ENCODE results near the gene AQP12A.

The AQP12A gene

DNA sequence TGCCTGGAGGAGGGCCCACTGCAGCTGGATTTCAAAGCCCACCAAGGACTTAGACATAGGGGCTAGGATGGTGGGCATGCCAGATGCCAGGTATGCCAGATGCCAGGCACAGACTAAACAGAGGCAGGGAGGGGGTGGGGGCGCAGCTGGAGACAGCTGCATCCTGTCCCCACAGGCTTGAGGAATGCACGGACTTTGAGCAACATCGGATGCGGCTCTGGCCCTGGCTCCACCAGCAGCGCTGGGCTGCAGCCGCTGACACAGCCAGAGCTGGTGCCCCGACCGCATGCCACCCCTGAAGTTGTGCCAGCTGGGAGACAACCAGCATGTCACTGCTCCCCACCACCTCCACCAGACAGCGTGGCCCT lies 39.5 kb downstream of the AQP12A start:
- no peak for DNase-seq (ENCODE audit: low read depth in 1 of 2, low spot score in 1 of 2)
- no peak for TF ChIP-seq JUND (IDR thresholded peaks at IDR 0.05; ENCODE audit: low read depth)
- in situ Hi-C loops (cut with HindIII; ENCODE audit: low pct_unique_long_range_greater_than_20kb, low sequenced_read_pairs) = no loop called here

DNA sequence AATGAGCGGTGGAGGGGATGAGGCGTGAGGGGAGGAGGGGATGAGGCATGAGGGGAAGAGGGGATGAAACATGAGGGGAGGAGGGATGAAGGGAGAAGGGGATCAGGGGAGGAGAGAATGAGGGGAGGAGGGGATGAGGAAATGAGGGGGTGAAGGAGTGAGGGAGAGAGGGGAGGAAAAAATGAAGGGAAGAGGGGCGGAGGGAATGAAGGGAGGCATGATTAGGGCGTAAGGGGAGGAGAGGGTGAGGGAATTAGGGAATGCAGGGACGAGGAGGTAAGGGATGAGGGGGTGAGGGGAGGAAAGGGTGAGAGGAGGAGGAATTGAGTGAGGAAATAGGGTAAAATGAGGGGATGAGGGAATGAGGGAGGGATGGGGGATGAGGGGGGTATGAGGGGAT lies 40.5 kb downstream of the AQP12A start:
- DNase-seq (ENCODE audit: low read depth in 1 of 2, low spot score in 1 of 2) = no peak
- in situ Hi-C loops (cut with HindIII; ENCODE audit: low pct_unique_long_range_greater_than_20kb, low sequenced_read_pairs) = no loop called here
- no peak for TF ChIP-seq JUND (IDR thresholded peaks at IDR 0.05; ENCODE audit: low read depth)

DNA sequence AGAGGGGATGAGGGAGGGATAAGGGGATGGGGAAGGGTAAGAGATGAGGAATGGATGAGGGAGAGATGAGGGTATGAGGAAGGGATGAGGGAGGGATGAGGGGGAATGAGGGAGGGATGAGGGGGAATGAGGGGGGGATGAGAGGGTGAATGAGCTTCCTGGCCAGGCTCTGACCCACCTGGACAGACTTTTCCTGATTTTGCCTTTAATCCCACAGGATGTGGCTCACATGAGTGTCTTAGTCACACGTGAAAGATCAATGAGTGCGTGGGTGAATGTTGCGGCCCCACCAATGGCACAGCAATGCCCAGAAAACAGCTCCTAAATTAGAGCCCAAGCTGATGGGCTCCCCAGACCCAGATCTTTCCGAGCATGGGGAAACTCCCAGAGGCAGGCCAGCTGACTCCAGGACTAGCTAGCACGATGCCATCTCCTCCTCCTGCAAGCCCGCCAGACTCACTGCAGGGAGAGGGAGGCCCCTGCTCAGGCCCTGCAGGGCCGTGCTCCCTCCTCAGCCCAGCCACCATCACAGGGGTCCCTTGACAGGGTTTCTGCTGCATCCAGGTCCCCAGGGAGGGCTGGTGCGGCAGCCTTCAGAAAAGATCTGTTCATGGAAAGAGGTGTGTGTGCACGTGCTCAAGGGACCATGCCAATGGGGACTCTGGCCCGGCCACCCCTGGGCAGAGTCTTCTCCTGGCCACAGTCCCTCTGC lies 41.4 kb downstream of the AQP12A start:
- no peak for TF ChIP-seq JUND (IDR thresholded peaks at IDR 0.05; ENCODE audit: low read depth)
- no peak for DNase-seq (ENCODE audit: low read depth in 1 of 2, low spot score in 1 of 2)
- in situ Hi-C loops (cut with HindIII; ENCODE audit: low pct_unique_long_range_greater_than_20kb, low sequenced_read_pairs) = no loop called here

DNA sequence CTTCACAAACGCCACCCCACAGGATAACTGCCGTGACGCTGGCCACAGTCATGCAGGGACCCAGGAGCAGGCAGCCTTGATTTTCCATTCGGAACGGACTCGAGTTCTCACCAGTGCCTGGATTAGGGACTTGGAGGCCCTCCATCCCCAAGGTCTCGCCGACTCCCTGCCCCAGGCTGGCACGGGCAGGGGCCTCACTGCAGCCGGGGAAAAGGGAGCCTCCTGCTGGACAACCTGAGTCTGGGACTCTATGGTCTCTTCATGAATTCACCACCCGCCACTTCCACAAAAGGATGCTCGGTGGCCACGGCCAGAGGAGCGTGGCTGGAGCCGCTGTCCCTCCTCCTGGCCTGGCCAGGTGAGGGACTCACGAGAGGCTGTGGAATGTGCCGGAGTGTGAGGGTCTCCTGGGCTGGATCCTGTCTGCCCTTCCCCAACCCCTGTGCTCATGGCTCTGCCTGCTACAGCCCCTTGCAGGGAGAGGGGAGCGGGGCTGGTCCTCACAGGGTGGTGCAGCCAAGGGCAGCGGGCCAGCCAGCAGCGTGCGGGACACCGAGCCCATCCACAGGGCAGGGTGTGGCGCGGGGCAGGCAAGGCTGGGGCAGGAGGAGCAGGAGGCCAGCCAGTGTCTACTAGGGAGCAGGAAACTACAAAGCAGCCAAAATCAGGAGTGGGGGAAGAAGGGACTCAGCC lies 42.3 kb downstream of the AQP12A start:
- no peak for DNase-seq (ENCODE audit: low read depth in 1 of 2, low spot score in 1 of 2)
- in situ Hi-C loops (cut with HindIII; ENCODE audit: low pct_unique_long_range_greater_than_20kb, low sequenced_read_pairs) = no loop called here
- TF ChIP-seq JUND (IDR thresholded peaks at IDR 0.05; ENCODE audit: low read depth) = no peak

DNA sequence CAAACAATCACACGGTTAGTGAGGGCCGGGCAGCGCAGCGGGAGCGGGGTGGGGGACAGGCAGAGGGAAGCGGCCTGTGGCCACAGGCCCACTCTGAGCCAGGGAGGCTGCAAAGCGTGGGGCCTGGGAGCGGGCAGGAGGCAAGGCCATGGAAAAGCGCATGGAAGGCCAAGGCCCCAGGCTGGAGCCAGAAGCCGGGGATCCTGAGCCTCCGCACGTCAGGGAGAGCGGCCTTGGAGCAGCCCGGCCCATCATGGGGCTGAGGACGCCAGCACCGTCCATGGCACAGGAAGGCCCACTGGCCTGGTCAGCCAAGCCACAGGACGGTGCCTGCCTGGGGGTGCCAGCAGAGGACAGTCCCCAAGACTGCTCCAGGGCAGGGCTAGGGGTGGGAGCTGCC lies 43.1 kb downstream of the AQP12A start:
- in situ Hi-C loops (cut with HindIII; ENCODE audit: low pct_unique_long_range_greater_than_20kb, low sequenced_read_pairs) = no loop called here
- no peak for TF ChIP-seq JUND (IDR thresholded peaks at IDR 0.05; ENCODE audit: low read depth)
- DNase-seq (ENCODE audit: low read depth in 1 of 2, low spot score in 1 of 2) = no peak

DNA sequence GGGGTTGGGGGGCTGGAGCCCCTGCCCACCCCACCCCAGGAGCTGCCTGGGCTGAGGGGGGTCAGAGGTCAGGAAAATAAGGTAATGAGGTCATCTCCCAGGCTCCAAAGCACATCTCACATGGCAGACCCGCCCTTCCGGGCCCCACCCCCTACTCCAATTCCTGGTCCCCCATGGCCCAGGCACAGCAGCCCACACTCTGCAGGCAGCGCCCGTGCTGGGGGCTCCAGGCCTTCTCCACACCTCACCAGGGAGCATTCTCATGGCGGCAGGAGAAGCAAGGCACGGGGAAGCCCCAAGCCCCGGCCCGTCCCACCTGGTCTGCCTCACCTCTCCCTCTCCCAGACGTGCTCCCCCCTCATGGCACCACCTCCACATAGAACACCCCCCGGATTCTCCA lies 43.8 kb downstream of the AQP12A start:
- TF ChIP-seq JUND (IDR thresholded peaks at IDR 0.05; ENCODE audit: low read depth) = no peak
- in situ Hi-C loops (cut with HindIII; ENCODE audit: low pct_unique_long_range_greater_than_20kb, low sequenced_read_pairs) = no loop called here
- DNase-seq (ENCODE audit: low read depth in 1 of 2, low spot score in 1 of 2) = no peak

DNA sequence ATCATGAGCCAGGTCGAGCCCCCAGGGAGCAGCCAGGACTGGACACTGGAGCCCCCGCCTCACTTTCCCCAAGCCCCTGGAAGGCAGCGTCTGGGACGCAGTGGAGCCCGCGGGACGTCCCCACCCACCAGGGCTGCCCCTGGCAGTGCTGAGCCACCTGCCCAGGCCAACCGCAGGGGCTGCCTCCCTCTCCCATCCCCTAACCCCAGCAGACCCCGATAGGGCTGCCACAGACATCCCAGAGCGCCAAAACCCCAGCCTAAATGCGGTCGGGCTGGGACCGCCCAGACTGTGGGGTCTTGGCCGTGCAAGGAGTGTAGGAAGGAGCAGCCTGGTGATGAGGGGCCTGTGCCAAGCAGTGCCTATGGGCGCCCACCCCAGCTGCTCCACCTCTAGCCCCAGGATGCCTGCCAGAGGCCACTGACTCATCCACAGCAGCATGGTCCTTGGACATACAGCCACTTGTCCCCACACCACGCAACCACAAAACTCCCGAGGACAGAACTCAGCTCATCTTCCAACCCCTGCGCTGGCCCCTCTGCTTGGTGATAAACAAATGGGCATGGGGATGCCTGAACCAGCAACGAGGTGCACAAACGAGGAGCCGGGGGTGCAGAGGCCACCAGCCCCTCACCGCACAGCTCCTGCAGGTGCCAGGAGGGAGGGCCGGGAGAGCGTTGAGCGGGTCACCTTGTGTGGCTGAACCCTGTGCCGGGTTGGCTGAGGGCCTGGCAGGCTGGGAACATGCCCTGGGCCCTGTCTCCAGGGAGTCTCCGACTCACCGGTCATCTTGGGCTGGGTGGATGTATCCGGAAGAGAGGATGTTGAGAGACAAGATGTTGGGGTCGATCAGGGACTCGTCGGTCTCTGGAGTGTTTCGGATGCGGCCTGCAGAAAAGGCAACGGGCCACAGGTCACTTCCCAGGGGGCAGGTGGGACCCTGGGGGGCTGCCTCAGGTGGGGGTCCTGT lies 44.9 kb downstream of the AQP12A start:
- in situ Hi-C loops (cut with HindIII; ENCODE audit: low pct_unique_long_range_greater_than_20kb, low sequenced_read_pairs) = no loop called here
- no peak for TF ChIP-seq JUND (IDR thresholded peaks at IDR 0.05; ENCODE audit: low read depth)
- DNase-seq (ENCODE audit: low read depth in 1 of 2, low spot score in 1 of 2) = no peak

DNA sequence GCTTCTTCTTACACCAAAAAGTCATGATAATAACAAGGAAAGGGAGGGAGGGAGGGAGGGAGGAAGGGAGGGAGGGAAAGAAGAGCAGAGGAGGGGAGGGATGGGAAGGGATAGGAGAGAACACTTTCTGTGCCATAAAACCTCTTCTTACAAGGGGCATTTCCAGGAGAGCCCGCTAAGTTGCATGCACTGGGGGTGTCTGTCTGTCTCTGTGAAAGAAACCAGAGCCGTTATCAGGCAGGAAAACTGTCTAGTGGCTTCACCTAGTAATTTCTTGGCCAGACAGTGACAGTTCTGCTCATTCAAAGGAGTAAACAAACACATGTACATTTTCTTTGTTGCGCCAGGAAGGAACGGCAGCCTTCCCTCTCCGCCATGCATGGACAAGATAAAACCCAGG lies 45.8 kb downstream of the AQP12A start:
- in situ Hi-C loops (cut with HindIII; ENCODE audit: low pct_unique_long_range_greater_than_20kb, low sequenced_read_pairs) = no loop called here
- DNase-seq (ENCODE audit: low read depth in 1 of 2, low spot score in 1 of 2) = no peak
- TF ChIP-seq JUND (IDR thresholded peaks at IDR 0.05; ENCODE audit: low read depth) = no peak

DNA sequence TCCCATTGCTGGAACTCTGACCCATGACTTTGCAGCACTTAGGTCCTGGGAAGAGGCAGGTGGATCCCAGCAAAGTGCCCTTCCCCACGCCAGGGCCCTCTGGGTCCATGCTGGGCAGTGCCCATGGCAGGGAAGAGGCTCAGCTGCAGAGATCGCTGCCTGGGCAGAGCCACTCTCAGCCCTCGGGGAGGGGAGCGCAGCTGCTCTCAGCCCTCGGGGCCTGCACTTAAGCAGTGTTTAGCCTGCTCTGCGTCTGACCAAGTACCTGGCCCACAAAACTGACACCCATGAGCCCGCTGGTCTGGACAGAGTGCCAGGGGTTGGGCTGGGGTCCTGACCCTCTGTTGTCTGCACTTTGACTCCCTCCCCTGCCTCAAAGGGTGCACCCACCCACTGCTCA lies 46.3 kb downstream of the AQP12A start:
- DNase-seq (ENCODE audit: low read depth in 1 of 2, low spot score in 1 of 2) = no peak
- no peak for TF ChIP-seq JUND (IDR thresholded peaks at IDR 0.05; ENCODE audit: low read depth)
- in situ Hi-C loops (cut with HindIII; ENCODE audit: low pct_unique_long_range_greater_than_20kb, low sequenced_read_pairs) = no loop called here

DNA sequence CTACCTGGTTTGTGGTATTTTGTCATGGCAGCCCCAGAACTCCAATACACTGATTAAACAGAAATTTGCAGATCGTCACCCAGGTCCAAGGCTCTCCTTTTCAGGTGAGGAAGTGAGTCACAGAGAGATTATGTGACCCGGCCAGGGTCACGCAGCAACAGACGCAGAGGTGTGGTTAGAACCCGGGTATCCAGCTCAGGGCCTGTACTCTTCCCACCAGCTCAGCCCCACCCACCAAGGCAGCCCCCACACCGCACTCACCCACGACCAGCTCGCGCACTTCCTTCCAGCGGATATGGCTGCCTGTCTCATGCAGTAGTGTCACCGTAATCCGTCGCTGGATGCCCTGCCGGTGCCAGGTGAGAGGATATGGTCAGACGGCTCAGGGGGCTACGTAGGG lies 48.1 kb downstream of the AQP12A start:
- in situ Hi-C loops (cut with HindIII; ENCODE audit: low pct_unique_long_range_greater_than_20kb, low sequenced_read_pairs) = no loop called here
- no peak for DNase-seq (ENCODE audit: low read depth in 1 of 2, low spot score in 1 of 2)
- TF ChIP-seq JUND (IDR thresholded peaks at IDR 0.05; ENCODE audit: low read depth) = no peak

DNA sequence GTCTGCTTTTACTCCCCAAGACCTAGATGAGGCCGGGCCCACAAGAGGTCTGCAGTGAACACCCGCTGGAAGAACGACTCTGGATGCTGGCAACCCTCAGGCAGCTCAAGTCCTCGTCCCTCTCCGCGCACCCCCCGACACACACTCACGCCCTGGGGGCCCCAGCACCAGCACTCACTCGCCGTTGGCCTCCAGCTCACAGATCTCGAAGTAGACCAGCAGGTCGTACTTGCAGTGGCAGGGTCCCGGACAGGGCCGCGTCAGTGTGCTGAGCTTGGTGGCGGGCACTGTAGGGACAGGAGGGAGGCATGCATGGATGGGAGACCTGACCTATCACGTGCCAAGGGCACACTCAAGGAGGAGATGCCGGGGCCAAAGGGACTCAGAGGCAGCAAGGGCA lies 49.4 kb downstream of the AQP12A start:
- in situ Hi-C loops (cut with HindIII; ENCODE audit: low pct_unique_long_range_greater_than_20kb, low sequenced_read_pairs) = no loop called here
- no peak for TF ChIP-seq JUND (IDR thresholded peaks at IDR 0.05; ENCODE audit: low read depth)
- DNase-seq (ENCODE audit: low read depth in 1 of 2, low spot score in 1 of 2) = no peak

DNA sequence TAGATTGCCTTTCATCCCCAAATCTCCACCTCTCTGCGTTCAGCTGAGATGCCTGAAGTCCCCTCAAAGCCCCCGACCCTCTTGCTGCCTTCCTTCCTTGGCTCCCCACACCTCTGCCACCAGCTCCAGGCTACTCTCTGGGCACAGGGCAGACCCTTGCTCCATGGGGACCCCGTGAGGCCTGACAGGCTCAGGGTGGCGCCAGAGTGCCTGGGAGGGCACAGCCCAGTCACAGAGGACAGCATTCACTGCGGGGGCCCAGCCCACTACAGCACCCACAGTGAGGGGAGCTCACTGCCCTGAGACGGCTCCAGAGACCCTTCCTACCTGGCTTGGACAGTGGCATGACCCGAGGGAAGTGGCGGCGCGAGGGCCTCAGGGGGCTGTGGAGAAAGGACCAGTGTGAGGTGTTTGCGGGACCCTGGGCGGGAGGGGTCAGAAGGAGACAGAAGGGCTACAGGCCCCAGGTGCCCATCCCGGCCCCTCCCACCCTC lies 51.0 kb downstream of the AQP12A start:
- in situ Hi-C loops (cut with HindIII; ENCODE audit: low pct_unique_long_range_greater_than_20kb, low sequenced_read_pairs) = no loop called here
- no peak for TF ChIP-seq JUND (IDR thresholded peaks at IDR 0.05; ENCODE audit: low read depth)
- DNase-seq (ENCODE audit: low read depth in 1 of 2, low spot score in 1 of 2) = no peak

DNA sequence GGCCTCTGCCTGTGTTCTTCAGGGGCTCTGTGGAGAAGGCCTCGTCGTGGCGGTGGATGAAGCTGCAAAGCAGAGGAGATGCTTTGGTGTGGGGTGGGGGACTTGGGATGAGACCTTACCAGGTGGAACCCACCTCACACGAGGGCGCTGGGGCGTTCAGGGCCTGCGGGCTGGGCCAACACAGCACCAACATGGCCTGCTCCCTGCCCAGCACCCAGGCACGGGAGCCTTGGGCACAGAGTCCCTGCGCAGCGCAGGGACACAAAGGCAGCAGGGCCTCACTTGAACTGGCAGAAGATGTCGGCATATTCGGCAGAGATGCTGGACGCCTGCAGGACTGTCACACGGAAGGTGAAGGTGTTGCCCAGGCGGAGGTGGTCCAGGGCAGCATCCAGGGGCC lies 53.8 kb downstream of the AQP12A start:
- in situ Hi-C loops (cut with HindIII; ENCODE audit: low pct_unique_long_range_greater_than_20kb, low sequenced_read_pairs) = no loop called here
- no peak for TF ChIP-seq JUND (IDR thresholded peaks at IDR 0.05; ENCODE audit: low read depth)
- no peak for DNase-seq (ENCODE audit: low read depth in 1 of 2, low spot score in 1 of 2)
